NT2/D1 (cell line): Measurements from ENCODE around the gene RPSA.

Experiments used
- DNase-seq: peaks from one replicate; pipeline ENCODE4 v3.0.0-alpha.2; 2011; ENCODE audit warnings: low read depth, low spot score
- H3K27me3 ChIP-seq: 2 replicates; pipeline ENCODE4 v1.6.0; 2011; ENCODE audit warnings: mild to moderate bottlenecking; ENCODE audit not compliant: insufficient read length, insufficient read depth
- H3K36me3 ChIP-seq: 2 replicates; pipeline ENCODE4 v1.6.1; 2011; ENCODE audit warnings: mild to moderate bottlenecking, low read length, mixed read lengths; ENCODE audit not compliant: insufficient read depth, insufficient read length
- H3K4me1 ChIP-seq: 2 replicates; pipeline ENCODE4 v1.5.1; 2011; ENCODE audit not compliant: insufficient read depth, insufficient read length
- H3K4me3 ChIP-seq: 2 replicates; pipeline ENCODE4 v1.5.1; 2011; ENCODE audit warnings: low read depth; ENCODE audit not compliant: insufficient read length
- H3K9ac ChIP-seq: 2 replicates; pipeline ENCODE4 v1.6.0; 2011; ENCODE audit warnings: low read depth; ENCODE audit not compliant: insufficient read length
- H3K9me3 ChIP-seq: 2 replicates; pipeline ENCODE4 v1.5.1; 2011; ENCODE audit warnings: mild to moderate bottlenecking, low read length; ENCODE audit not compliant: insufficient read depth
- SUZ12 ChIP-seq: IDR thresholded peaks from 2 replicates; pipeline ENCODE4 v1.6.1; 2011; ENCODE audit not compliant: insufficient read length, insufficient read depth; ENCODE audit errors: extremely low read depth
- YY1 ChIP-seq: IDR thresholded peaks from 2 replicates; pipeline ENCODE4 v1.6.1; 2011; ENCODE audit not compliant: insufficient read length, insufficient read depth
- ZNF274 ChIP-seq: IDR thresholded peaks from 2 replicates; pipeline ENCODE4 v1.6.1; 2011; ENCODE audit warnings: mild to moderate bottlenecking, low read depth, low read length

RPSA gene

DNA sequence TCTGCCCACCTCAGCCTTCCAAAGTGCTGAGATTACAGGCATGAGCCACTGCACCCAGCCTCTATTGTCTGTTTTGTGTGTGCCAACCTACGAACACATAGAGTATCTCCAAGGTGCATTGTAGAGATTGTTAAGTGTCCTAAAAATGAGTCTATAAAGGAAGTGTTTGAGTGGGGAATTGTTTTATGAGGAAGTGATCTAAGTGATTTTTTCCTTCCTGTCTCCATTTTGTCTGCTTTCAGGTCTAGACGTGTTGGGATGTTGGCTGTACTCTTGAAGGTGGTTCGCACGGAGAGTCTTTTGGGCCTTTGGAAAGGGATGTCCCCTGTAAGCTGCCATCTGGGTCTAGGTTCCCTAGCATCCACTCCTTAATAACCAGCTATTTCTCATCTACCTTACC, 16.3 kb upstream of the RPSA start:
- H3K9ac ChIP-seq, result no peak overlapping the region
- TF ChIP-seq YY1, result no peak
- TF ChIP-seq ZNF274, result no peak
- no peak for TF ChIP-seq SUZ12
- no peaks in the 10 kb centered on the region for H3K9me3 ChIP-seq
- peaks cover 14% of the 10 kb centered on the region for H3K4me1 ChIP-seq
- H3K4me3 ChIP-seq, result no peak overlapping the region
- H3K36me3 ChIP-seq, result peaks cover 89% of the 10 kb centered on the region
- DNase-seq, result no peak
- H3K27me3 ChIP-seq, result no peaks in the 10 kb centered on the region

DNA sequence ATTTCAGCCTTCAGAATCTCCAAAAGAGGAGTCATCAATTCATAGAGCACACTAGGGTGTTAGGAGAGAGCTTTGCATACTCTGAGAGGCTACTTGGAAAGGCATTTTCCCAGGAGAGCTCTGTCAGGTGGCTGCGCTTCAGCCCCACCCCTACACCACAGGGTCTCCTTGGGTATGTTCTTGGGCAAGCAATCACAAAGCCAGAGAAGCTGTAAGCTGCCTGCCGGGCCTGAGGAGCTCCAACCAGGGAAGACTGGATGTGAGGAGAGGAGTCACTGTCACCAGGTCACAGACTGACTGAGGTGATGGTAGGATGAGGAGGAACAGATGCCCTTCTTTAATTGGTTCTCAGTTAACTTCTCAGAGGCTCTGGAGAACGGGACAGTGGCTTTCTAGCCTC, 9.8 kb upstream of the RPSA start:
- no peaks in the 10 kb centered on the region for H3K27me3 ChIP-seq
- DNase-seq, result no peak
- TF ChIP-seq YY1 (no peak), SUZ12 (no peak), ZNF274 (no peak)
- peaks cover 70% of the 10 kb centered on the region for H3K36me3 ChIP-seq
- H3K9me3 ChIP-seq, result no peaks in the 10 kb centered on the region
- H3K4me1 ChIP-seq, result peaks cover 3% of the 10 kb centered on the region
- H3K9ac ChIP-seq, result no peak overlapping the region
- H3K4me3 ChIP-seq, result no peak overlapping the region

DNA sequence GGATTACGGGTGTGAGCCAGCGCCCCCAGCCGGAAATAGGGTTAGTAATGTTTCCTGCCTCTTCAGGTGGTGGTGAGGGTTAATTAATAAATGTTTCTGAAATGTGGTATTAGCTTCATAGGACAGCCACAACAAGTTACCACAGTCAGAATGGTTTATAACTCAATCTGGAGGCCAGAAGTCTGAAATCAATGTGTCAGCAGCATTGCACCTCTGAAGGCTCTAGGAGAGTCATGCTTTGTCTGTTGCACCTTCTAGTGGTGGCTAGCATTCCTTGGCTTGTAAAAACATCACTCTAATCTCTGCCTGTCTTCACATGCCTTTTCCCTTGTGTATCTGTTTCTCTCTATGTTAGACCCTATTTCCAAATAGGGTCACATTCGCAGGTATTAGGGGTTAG, 7.8 kb upstream of the RPSA start:
- no peak for DNase-seq
- Histone ChIP-seq H3K36me3 (peaks cover 52% of the 10 kb centered on the region), H3K27me3 (no peaks in the 10 kb centered on the region), H3K4me1 (peaks cover 9% of the 10 kb centered on the region), H3K9ac (no peak overlapping the region), H3K9me3 (no peaks in the 10 kb centered on the region), H3K4me3 (no peak overlapping the region)
- TF ChIP-seq SUZ12 (no peak), YY1 (no peak), ZNF274 (no peak)

DNA sequence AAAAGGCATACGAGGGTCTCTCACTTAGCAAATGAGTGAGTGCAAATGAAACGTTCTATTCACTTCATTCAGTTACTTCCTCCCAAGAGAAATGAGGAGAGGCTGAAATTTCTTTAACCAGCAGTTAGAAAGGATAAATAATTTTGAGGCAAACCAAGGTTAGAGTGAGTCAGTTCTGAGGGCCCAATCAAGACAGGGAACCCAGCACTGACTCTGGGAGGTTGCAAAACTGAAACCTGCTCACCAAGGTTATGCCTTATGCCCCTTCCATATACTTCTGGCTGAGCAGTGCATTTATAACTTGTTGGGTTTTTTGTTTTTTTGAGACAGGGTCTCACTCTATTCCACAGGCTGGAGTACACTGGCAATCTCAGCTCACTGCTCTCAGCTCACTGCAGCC, 4.5 kb upstream of the RPSA start:
- DNase-seq, result no peak
- Histone ChIP-seq H3K4me1 (peaks cover 9% of the 10 kb centered on the region), H3K27me3 (no peaks in the 10 kb centered on the region), H3K36me3 (peaks cover 25% of the 10 kb centered on the region), H3K9ac (no peak overlapping the region), H3K9me3 (no peaks in the 10 kb centered on the region), H3K4me3 (no peak overlapping the region)
- TF ChIP-seq SUZ12 (no peak), ZNF274 (no peak), YY1 (no peak)

DNA sequence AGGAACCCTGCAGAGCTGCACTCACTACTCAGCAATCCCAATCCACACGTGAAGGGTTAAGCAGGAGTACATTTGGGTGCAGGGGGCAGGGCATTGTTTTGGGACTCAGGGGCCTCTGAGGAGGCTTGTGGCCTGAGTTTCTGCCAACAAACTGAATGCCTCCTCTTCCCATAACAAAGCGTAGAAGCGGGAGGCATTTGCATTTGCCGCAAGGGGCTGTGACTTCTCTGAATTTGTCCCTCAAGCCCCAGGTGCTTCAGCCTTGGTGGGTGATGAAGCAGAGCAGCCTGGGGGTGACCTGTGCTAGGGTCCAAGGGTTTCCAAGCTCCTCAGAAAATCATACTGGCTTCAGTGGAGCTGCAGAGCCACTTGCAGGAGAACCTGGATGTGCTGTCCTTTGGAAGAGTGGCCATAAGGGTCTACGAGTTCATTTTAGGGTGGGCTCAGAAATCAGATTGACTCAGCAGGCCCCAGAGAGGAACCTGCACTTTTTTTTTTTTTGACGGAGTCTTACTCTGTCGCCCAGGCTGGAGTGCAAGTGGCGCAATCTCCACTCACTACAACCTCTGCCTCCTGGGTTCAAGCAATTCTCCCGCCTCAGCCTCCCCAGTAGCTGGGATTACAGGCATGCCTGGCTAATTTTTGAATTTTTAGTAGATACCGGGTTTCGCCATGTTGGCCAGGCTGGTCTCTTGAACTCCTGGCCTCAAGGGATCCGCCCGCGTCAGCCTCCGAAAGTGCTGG, 1.4 kb upstream of the RPSA start:
- DNase-seq, result peak; percentile 92

DNA sequence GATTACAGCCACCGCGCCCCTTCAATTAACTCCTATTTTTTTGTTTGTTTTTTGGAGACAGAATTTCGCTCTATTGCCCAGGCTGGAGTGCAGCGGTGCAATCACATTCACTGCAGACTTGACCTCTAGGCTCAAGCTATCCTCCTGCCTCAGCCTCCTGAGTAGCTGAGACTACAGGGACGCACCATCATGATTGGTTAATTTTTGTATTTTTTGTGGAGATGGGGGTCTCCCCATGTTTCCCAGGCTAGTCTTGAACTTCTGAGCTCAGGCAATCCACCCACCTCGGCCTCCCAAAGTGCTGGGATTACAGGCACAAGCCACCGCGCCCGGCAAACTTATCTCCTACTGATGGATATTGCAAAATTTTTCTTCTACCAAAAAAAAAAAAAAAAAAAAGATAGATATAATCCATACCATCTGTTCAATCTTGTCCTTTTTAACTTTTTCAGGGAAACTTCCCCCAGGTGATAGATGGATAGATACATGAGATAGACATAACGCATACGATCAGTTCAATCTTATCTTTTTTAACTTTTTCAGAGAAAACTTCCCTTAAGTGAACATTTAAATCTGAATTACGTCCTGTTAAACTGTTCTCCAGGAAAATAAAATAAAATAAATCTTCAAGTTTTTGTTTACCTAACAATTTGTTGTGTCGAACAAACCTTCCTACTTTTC, 693 bp upstream of the RPSA start:
- Histone ChIP-seq H3K4me1 (peaks cover 14% of the 10 kb centered on the region), H3K4me3 (peak overlapping the region; percentile 91)
- TF ChIP-seq ZNF274 (no peak), YY1 (no peak), SUZ12 (no peak)

More for the DNA sequence above, 1.4 kb upstream of the RPSA start:
- H3K27me3 ChIP-seq, result no peaks in the 10 kb centered on the region
- H3K9me3 ChIP-seq, result no peaks in the 10 kb centered on the region
- H3K4me3 ChIP-seq, result peak overlapping the region; percentile 91
- peaks cover 31% of the 10 kb centered on the region for H3K36me3 ChIP-seq
- peak overlapping the region; percentile 96 for H3K9ac ChIP-seq
- TF ChIP-seq YY1, result no peak
- TF ChIP-seq SUZ12, result no peak
- no peak for TF ChIP-seq ZNF274
- peaks cover 14% of the 10 kb centered on the region for H3K4me1 ChIP-seq

DNA sequence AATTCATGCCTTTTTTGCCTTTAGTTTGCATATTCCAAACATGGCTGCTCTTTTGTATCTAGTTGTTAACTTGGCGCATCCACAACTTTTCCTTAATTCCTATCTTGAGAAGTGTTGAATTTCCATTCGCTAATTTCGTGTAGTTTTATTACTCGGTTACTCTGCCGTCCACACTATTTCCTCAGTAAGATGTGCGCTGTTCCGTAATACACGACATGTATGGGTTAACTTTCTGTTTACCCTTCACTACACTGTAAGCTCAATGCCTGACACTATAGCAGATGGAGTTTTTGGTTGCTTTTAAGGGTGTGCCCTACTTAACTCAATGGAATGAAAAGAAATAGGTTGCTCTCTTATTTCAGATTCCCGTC, 724 bp downstream of the RPSA start:
- Histone ChIP-seq H3K9me3 (no peaks in the 10 kb centered on the region), H3K27me3 (no peaks in the 10 kb centered on the region), H3K4me1 (peaks cover 14% of the 10 kb centered on the region), H3K9ac (peak overlapping the region; percentile 97), H3K4me3 (peak overlapping the region; percentile 91), H3K36me3 (peaks cover 53% of the 10 kb centered on the region)
- TF ChIP-seq ZNF274, result no peak
- no peak for TF ChIP-seq YY1
- no peak for TF ChIP-seq SUZ12
- no peak for DNase-seq

More for the DNA sequence above, 693 bp upstream of the RPSA start:
- no peaks in the 10 kb centered on the region for H3K27me3 ChIP-seq
- H3K9ac ChIP-seq, result peak overlapping the region; percentile 96
- H3K9me3 ChIP-seq, result no peaks in the 10 kb centered on the region
- H3K36me3 ChIP-seq, result peaks cover 39% of the 10 kb centered on the region
- no peak for DNase-seq
